HG03060 (cell line): ENCODE results near the gene FCN2.

Experiments
- ATAC-seq: cut with Tn5 transposase; IDR thresholded peaks from one replicate; pipeline ENCODE4 v1.9.1; 2021; ENCODE audit warnings: low read depth, moderate number of reproducible peaks; ENCODE audit not compliant: unreplicated experiment

FCN2 gene

GRCh38 chr9:134899818-134900217 is 19.2 kb downstream of the FCN2 start:
- ATAC-seq = no peak

GRCh38 chr9:134902936-134903335 is 22.3 kb downstream of the FCN2 start:
- ATAC-seq = no peak

- ATAC-seq = no peak
Measured at GRCh38 chr9:134908524-134909309, 28.1 kb downstream of the FCN2 start.

- ATAC-seq = no peak
Measured at GRCh38 chr9:134909511-134910481, 29.2 kb downstream of the FCN2 start.

- ATAC-seq = no peak
Measured at GRCh38 chr9:134912126-134912840, 31.7 kb downstream of the FCN2 start.

DNA sequence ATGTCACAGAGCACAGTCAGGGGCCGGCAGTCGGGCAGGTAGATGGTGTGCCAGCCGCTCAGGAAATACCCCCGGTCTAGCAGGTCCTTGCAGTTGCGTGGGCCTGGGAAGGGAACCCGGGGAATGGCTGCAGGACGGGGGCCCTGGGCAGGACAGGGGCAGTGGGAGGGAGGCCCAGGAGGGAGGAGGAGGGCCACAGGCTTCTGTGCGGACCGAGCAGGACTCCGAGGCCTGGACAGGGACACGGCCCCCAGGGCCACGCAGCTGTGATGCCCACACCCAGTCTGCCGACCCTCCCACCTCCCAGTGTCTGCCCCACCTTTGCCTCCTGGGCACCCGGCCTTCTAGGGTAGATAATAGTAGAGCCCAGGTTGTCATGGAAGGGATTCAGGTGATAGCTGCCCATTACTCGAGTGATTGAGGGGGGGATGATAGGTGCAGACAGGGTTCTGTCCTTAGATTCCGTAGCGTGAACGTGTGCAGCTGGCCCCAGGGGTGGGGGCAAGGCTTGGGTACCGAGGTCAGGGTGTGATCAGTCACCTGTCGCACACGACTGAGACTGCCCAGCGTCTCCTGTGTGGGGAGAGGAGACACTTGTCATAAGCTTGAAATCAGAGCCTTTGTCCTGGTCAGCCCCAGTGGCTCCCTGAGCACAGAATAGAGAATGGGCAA is 32.6 kb downstream of the FCN2 start:
- ATAC-seq = no peak

GRCh38 chr9:134913713-134914500 is 33.3 kb downstream of the FCN2 start:
- no peak for ATAC-seq

GRCh38 chr9:134914501-134914834 is 33.9 kb downstream of the FCN2 start:
- ATAC-seq = no peak

DNA sequence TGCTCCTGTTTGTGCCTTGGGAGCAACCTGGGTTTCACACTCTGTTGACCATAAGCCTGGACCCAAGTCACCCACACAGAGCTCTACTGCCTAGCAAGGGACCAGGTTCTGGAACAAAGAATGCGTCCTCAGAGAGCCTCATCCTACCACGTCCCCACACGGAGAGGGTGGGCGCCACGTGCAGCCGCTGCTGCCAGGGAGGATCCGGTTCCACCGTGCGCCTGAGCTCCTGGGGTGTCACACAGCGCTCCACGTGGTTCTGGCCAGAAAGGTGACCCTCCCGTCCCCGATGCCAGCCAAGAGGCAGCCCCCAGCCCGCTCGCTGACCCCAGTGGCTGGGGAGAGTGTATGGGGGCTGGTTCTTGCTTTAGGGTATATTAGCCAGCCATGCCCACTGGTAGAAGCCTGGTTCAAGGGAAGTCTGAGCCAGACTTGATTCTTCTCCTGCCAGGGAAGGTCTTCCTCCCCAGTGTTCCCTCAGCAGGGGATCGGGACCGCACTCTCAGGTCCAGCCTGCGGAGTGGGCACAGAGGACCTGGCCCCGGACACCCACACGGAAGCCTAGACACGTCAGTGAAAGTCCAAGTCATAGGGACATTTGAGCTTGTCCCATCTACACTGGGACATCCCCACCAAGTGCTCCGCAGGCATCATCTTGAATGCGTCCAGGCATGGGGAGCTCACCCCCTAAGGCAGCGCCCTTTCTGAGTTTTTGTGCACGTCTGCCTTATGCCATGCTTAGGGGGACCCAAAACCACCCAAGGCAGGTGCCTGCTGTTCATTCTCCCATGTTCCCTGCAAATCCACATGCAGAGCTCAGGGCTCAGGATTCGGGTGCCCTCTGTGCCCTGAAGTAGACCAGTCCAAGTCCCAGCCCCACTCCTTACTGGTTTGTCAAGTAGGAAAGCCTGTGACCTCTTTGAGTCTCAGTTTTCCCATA is 34.7 kb downstream of the FCN2 start:
- ATAC-seq = no peak

DNA sequence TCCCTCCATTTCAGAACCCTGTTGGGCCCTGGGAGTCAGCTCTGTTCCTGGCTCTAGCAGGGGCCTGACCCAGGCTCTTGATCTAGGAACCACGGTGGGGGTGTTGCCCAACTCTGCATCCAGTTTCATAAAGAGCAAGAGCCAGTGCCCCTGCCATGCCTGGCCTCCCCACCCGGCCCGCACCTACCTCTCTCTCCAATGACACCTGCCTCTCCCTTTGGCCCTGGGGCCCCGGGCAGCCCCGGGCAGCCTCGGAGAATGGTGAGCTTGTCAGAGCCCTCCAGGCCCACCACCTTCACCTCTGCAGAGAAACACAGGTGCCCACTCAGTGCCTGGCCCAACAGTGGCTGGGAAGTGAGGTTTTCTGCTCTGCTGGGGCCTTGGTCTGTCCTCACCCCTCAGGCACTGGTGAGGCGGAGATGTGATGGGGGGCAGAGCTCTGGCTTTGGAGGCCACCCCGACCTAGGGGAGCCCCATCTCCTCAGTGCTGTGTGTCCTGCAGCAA is 35.6 kb downstream of the FCN2 start:
- ATAC-seq = no peak

GRCh38 chr9:134917431-134918373 is 37.1 kb downstream of the FCN2 start, which contains the start of gene FCN1:
TSS of gene FCN1 (minus strand) at chr9:134917912. CDS start at chr9:134917871, 41 bp downstream.
- no peak for ATAC-seq

- no peak for ATAC-seq
Measured at GRCh38 chr9:134918646-134919045, 38.0 kb downstream of the FCN2 start.

- ATAC-seq = no peak
Measured at GRCh38 chr9:134919303-134919702, 38.7 kb downstream of the FCN2 start.

GRCh38 chr9:134922066-134922931 is 41.7 kb downstream of the FCN2 start:
- ATAC-seq = no peak

DNA sequence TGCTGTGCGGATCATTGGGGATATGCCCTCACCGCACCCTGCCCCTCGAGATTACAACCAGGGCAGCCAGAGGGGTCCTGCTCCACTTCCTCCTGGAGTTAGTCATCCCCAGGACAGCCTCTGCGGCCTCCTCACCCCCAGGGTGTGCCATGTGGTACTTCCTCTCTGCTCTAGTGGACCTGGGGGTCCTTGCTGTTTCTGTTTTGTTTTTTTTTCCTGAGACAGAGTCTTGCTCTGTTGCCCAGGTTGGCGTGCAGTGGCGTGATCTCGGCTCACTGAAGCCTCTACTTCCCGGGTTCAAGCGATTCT is 42.3 kb downstream of the FCN2 start:
- no peak for ATAC-seq

- ATAC-seq = no peak
Measured at GRCh38 chr9:134923466-134923865, 42.9 kb downstream of the FCN2 start.
